SJCRH30 (cell line): ENCODE data around the gene PHF23. TPM values are rescaled to one million over a fixed set of nuclear protein-coding genes. Genes with fewer than 3 reads are reported as not detected.
A peak's percentile ranks its signal among the peaks of the same experiment; 100 is the strongest.

Experiments
- DNase-seq, 2 experiments: peaks; one replicate each; pipeline ENCODE4 v3.0.0-alpha.2; 2015 to 2020
- H3K27ac ChIP-seq: fragments of 250-450 bp; sonication (Bioruptor Pico); 2 replicates; pipeline ENCODE4 v1.5.1; 2020; ENCODE audit warnings: mild to moderate bottlenecking, moderate library complexity
- H3K27me3 ChIP-seq: fragments of 250-450 bp; sonication (Bioruptor Pico); 2 replicates; pipeline ENCODE4 v1.5.1; 2020; ENCODE audit warnings: mild to moderate bottlenecking, moderate library complexity
- H3K36me3 ChIP-seq: fragments of 250-450 bp; sonication (Bioruptor Pico); 2 replicates; pipeline ENCODE4 v1.5.1; 2020; ENCODE audit warnings: mild to moderate bottlenecking, moderate library complexity
- H3K4me1 ChIP-seq: fragments of 250-450 bp; sonication (Bioruptor Pico); 2 replicates; pipeline ENCODE4 v1.5.1; 2020; ENCODE audit warnings: mild to moderate bottlenecking, moderate library complexity
- H3K4me3 ChIP-seq: fragments of 250-450 bp; sonication (Bioruptor Pico); 2 replicates; pipeline ENCODE4 v1.5.1; 2020; ENCODE audit warnings: mild to moderate bottlenecking, moderate library complexity
- H3K9me3 ChIP-seq: fragments of 250-450 bp; sonication (Bioruptor Pico); replicated peaks from 2 replicates; pipeline ENCODE4 v1.5.1; 2020; ENCODE audit warnings: mild to moderate bottlenecking, moderate library complexity
- total RNA-seq: library from RNA; depleted of rRNA; stranded (reverse); fragments of >200 nt; shearing (Covaris generic); gene quantifications from 2 replicates; pipeline ENCODE4 v1.2.3, GENCODE V29; 2014

PHF23 gene
- total RNA-seq, 1 experiment from 2014 or later = 28.7 TPM

DNA sequence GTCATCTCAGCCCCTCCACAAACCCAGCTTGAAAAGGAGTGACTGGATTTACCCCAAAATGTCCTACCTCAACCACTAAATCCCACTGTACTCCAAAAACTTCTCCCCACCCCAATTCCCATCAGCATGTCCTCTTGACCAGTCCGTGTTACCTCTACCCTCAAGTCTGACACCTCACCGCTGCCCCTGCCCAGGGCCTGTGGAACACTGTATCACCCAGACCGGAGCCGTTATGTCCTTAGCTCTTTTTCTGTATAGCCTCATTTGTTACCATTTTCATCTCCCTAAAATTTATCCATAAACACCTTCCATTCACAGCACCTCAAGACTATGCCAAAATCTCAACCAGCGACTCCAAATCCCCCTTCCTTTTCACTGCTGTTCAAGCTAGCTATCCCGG, 2.4 kb downstream of the PHF23 start:
- no peaks in the 10 kb centered on the region for H3K9me3 ChIP-seq
- DNase-seq = no peak
- 0 out of 2 replicates have a peak, but pooled peaks cover 4% of the 10 kb centered on the region for H3K4me1 ChIP-seq
- no peak overlapping the region for H3K27ac ChIP-seq
- no peaks in the 10 kb centered on the region for H3K27me3 ChIP-seq
- peaks cover 11% of the 10 kb centered on the region; the same call in 1 of the 2 replicates for H3K36me3 ChIP-seq
- no peak overlapping the region for H3K4me3 ChIP-seq

DNA sequence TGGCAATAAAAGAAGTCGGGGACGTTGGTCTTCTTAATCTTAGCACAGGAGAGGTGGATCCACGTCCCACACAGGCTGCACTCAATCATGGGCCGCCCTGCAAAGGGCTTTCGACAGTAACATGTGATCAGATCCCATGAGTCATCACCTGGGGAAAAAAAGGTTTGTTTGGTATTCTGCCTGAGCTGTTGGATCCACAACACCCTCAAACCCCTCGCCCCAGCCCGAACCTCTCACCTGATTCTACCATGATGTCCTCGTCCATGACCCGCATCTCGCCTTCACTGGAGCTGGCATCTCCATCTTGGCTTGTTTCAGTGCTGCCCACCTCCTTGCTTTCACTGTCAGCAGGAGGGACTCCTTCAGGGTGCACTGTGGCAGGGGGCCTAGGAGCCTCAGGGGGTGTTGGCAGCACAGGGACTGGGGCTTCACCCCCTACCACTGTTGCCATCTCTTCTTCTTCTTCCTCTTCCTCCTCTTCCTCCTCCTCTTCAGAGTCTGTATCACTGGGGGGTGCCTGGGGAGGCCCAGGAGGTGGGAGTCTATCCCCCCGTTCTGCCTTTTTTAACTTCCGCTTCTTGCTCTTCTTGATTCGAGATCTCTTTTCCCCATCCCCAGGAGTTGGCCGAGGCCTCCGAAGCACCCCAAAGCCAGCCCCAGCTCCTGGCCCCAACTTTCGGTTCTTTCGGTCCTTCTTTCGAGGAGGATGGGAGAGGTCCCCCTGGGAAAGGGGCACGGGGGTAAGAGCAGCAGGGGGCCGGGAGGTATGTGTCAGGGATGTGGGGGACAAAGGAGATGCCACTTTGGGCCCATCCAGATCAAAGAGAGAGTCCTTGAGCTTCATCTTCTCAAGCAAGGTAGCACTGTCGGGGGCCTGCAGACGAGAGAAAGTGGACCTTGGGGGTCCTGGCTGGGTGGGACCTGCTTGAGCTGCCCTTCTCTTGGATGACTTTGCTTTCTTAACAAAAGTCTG, 3.3 kb downstream of the PHF23 start:
- Histone ChIP-seq H3K27me3 (no peaks in the 10 kb centered on the region), H3K4me1 (0 out of 2 replicates have a peak, but pooled peaks cover 4% of the 10 kb centered on the region), H3K36me3 (peaks cover 11% of the 10 kb centered on the region; the same call in 1 of the 2 replicates), H3K9me3 (no peaks in the 10 kb centered on the region), H3K27ac (no peak overlapping the region), H3K4me3 (no peak overlapping the region)
- DNase-seq = no peak

DNA sequence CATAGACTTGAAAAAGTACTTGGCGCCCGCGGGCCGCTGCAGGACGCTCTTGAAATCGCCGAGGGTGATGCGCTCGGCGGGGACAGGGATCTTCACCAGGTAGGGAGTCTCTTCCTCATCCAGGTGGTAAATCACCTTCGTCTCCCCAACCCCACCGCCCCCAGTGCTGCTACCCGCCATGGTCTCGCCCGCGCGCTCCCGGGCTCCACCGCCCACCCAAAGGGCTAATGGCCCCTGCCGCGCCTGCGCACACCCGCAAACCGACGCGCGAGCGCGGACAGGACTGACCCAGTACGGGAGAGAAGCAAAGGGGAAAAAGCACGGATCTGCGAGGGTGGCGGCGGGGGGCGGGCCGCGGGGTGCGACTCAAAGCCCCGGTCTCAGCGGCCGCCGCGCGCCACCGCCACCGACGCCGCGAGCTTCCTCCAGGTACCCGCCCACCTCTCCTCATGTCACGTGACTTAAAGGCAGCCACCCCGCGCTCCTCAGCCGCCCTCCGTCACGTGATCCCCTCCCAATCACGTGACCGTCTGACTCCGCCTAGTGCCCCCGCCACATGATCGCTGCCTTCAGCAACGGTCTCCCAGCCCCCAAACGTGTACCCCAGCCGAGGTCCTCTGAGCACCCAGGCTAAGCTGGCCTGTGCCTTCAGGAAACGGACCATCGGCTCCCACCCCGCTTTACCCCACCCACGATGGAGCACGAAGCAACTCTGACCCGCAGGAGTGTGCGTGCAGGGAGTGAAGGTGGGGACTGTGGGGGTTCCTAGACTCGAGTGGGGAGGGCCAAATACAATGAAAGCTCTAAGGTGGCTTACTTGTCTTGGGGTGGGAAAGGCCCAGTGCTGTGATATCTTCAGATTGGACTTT, 4.9 kb downstream of the PHF23 start, which contains the start of gene DVL2:
DVL2 (minus strand) TSS at position 435 of the 869 bp plus-strand sequence; CDS start at position 180, 255 bp downstream.
- DNase-seq = peak; percentile 91 to 92
- H3K27ac ChIP-seq = peak within 1 kb of the TSS; percentile 70
- no peaks in the 10 kb centered on the region for H3K9me3 ChIP-seq
- H3K4me1 ChIP-seq = no peaks in the 10 kb centered on the region
- no peaks in the 10 kb centered on the region for H3K27me3 ChIP-seq
- H3K36me3 ChIP-seq = peaks cover 11% of the 10 kb centered on the region; the same call in 1 of the 2 replicates
- H3K4me3 ChIP-seq = peak within 1 kb of the TSS; percentile 74

DNA sequence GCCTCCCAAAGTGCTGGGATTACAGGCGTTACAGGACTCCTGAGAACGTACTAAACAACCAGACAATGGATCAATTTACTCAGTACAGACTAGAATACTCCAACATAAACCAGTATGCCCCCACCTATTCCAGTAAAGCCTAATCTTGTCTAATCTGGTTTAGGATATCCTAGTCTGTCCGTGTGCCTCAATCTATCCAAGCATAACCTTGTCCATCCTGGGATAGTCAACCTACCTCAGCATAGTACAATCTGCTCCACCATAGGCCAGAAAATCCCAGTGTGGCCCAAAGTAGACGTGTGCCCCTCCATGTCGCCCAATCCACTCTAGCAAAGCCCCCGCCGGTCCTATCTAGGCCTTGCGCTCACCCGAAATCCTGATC, 5.6 kb downstream of the PHF23 start:
- peaks cover 11% of the 10 kb centered on the region; the same call in 1 of the 2 replicates for H3K36me3 ChIP-seq
- no peaks in the 10 kb centered on the region for H3K27me3 ChIP-seq
- peak overlapping the region; percentile 70 for H3K27ac ChIP-seq
- H3K9me3 ChIP-seq = no peaks in the 10 kb centered on the region
- H3K4me1 ChIP-seq = no peaks in the 10 kb centered on the region
- DNase-seq = peak in 1 of 2 experiments; percentile 37
- H3K4me3 ChIP-seq = peak overlapping the region; percentile 74

DNA sequence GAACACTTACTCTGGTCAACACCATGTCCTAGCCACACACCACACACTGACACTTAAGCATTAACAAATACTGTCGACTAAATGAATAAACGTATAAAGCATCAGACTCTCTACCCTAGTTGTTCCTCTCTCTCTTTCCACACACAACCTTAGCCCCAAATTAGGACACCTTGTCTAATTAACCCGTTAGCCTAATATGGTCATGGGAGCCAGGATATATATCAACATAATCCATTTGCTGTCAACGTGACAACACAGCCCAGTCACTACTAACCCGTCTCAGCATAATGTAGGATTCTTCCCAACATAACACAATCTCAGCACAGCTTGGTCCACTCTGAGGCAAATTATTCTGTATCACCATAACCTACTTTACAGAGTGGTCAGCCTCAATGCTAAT, 7.1 kb downstream of the PHF23 start:
- 0 out of 2 replicates have a peak overlapping the region, but pooled peaks have one; percentile 74 for H3K4me3 ChIP-seq

DNA sequence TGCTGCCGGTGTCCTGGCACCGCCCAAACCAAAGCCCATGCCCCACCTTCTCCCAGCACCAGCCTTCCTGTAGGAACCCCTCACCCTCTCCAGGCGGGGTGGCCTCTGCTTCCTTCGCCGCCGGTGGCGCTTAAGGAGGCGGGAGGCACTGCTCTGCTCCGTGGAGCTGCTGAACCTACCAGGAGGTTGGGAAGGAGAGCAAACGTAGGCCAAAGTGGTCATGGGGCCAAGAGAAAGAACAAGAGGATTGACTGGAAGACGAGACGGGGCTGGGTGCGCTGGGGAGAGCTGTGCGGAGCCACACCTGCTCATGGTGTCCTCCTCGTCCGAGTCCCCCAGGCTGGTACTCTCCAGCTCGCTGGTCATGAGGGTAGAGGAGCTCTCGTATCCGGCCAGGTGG, 9.8 kb downstream of the PHF23 start:
- no peaks in the 10 kb centered on the region for H3K9me3 ChIP-seq
- H3K4me3 ChIP-seq = no peak overlapping the region
- no peak overlapping the region for H3K27ac ChIP-seq
- no peaks in the 10 kb centered on the region; the same call in 1 of the 2 replicates for H3K36me3 ChIP-seq
- no peak for DNase-seq
- no peaks in the 10 kb centered on the region for H3K4me1 ChIP-seq
- H3K27me3 ChIP-seq = no peaks in the 10 kb centered on the region

More for the DNA sequence above, 7.1 kb downstream of the PHF23 start:
- peaks cover 10% of the 10 kb centered on the region; the same call in 1 of the 2 replicates for H3K36me3 ChIP-seq
- no peak overlapping the region for H3K27ac ChIP-seq
- H3K4me1 ChIP-seq = no peaks in the 10 kb centered on the region
- H3K27me3 ChIP-seq = no peaks in the 10 kb centered on the region
- DNase-seq = no peak
- no peaks in the 10 kb centered on the region for H3K9me3 ChIP-seq

DNA sequence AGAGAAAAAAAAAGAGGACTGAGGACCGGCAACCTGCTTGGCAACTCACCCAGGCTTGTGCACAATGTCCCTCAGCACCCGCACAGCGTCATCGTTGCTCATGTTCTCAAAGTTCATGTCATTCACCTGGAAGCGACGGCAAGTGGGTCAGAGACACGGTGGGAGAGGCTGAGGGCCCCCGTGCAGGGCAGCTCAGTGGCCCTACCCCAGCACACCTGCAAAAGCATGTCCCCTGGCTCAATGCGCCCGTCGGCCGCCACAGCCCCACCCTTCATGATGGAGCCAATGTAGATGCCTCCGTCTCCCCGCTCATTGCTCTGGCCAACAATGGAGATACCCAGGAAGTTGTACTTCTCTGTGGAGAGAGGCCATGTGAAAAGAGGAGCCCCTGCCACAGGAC, 10.3 kb downstream of the PHF23 start:
- Histone ChIP-seq H3K36me3 (no peaks in the 10 kb centered on the region; the same call in 1 of the 2 replicates), H3K4me1 (no peaks in the 10 kb centered on the region), H3K27me3 (no peaks in the 10 kb centered on the region), H3K9me3 (no peaks in the 10 kb centered on the region), H3K27ac (no peak overlapping the region), H3K4me3 (no peak overlapping the region)
- DNase-seq = no peak

DNA sequence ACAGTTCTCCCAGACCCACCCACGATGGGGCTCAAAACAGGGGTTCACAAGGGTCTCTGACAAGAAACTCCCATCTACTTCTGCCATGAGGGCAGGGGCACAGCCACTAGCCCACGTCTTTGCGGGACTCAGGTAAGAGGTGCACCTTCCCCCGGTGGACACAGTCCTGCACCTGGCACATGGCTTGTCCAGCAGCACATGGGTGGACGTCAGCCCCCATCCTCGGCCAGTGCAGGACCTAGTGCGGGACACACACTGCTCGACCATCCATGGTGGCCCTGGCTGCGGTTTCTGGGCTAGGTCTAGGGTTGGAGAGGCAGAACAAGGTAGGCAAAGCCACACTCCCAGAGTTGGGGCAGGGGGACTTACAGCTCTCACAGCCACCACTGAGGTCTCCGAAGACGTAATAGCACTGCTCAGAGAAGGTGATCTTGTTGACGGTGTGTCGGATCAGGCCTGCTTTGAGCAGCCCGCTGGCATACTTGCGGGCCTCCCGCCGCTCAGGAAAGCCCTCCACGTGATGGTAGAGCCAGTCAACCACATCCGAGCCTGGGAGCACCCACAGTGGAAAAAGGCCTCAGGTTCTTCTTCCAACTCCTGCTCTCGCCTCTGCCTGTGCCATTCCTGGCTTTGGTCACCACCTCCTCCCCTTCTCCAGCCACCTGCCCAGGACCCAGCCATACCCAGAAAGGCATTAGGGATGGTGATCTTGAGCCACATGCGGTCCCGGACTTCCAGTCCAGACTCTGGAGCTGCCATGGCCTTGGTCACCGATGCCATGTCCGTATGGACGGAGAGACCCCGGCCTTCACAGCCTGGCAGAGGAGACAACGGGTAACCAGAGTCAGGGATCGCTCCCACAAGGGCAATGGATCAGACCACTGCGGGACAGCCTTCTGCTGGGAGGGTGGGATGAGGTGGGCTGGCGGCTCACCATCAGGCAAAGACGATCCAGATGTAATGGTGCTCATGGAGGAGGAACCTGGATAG, 12.2 kb downstream of the PHF23 start:
- no peak overlapping the region for H3K27ac ChIP-seq
- no peaks in the 10 kb centered on the region for H3K4me1 ChIP-seq
- DNase-seq = no peak
- no peak overlapping the region for H3K4me3 ChIP-seq
- H3K9me3 ChIP-seq = no peaks in the 10 kb centered on the region
- peaks cover 7% of the 10 kb centered on the region; the same call in 1 of the 2 replicates for H3K36me3 ChIP-seq
- no peaks in the 10 kb centered on the region for H3K27me3 ChIP-seq

DNA sequence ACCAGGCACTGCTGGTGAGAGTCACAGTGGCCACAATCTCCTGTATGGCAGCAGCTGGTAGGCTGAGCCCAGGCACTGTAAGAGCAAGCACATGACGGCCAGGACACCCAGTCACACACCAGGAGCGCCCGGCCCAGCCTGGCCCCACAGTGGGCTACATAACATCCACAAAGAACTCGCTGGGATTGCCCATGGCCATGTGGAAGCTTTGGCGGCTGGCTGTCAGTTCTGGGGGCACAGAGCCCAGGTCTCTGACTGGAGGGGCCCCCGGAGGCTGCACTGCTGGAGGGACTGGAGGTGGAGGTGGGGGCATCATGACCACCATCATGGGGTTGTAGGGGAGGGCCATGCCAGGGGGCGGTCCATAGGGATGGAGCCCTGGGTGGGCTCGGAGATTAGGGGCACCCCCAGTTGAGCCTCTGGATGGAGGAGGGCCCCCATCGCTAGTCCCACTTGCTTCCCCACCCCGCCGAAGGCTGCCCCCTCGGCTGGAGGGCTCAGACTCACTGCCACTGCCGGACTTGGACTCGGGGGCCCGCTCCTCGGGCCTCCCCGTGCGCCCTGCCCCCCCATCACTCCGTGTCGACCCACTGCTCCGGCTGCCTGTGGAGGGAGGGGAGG, 13.4 kb downstream of the PHF23 start:
- Histone ChIP-seq H3K9me3 (no peaks in the 10 kb centered on the region), H3K36me3 (peaks cover 7% of the 10 kb centered on the region; the same call in 1 of the 2 replicates), H3K27me3 (no peaks in the 10 kb centered on the region), H3K27ac (no peak overlapping the region), H3K4me1 (no peaks in the 10 kb centered on the region), H3K4me3 (no peak overlapping the region)
- no peak for DNase-seq

DNA sequence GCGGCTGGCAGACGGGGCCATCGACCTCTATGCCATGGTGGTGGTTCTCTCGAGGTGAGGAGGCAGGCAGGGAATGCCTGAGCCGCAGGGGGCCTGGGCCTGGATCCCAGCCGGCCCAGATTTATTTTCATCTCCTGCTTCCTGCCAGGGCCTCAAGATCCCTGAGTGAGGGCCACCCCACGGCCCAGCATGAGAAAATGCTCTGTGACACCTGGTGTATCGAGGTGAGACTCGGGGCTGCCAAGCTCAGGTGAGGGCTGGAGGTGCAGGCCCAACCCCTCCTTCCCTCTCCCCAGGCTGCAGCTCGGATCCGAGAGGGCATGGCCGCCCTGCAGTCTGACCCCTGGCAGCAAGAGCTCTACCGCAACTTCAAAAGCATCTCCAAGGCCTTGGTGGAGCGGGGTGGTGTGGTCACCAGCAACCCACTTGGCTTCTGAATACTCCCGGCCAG, 14.6 kb downstream of the PHF23 start:
- Histone ChIP-seq H3K36me3 (peaks cover 7% of the 10 kb centered on the region; the same call in 1 of the 2 replicates), H3K4me1 (no peaks in the 10 kb centered on the region), H3K27me3 (no peaks in the 10 kb centered on the region), H3K4me3 (no peak overlapping the region), H3K9me3 (no peaks in the 10 kb centered on the region), H3K27ac (no peak overlapping the region)
- no peak for DNase-seq

DNA sequence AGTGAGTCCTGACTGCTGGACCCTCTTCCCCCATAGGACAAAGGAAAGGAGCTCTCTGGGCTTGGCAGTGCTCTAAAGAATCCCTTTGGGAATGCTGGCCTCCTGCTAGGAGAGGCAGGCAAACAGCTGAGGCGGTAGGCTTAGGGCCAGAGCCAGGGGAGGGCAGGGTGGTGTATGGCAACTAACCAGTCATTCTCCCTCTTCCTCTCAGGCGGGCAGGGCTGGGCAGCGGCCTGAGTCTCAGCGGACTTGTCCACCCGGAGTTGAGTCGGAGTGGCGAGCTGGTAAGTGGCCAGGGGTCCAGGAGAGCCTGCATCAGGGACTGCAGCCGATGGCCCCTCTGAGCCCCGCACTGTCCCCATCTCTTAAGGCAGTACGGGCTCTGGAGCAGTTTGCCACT, 15.1 kb downstream of the PHF23 start:
- Histone ChIP-seq H3K36me3 (peaks cover 7% of the 10 kb centered on the region; the same call in 1 of the 2 replicates), H3K27me3 (no peaks in the 10 kb centered on the region), H3K4me3 (no peak overlapping the region), H3K4me1 (peaks cover 5% of the 10 kb centered on the region), H3K27ac (no peak overlapping the region), H3K9me3 (no peaks in the 10 kb centered on the region)
- DNase-seq = no peak

DNA sequence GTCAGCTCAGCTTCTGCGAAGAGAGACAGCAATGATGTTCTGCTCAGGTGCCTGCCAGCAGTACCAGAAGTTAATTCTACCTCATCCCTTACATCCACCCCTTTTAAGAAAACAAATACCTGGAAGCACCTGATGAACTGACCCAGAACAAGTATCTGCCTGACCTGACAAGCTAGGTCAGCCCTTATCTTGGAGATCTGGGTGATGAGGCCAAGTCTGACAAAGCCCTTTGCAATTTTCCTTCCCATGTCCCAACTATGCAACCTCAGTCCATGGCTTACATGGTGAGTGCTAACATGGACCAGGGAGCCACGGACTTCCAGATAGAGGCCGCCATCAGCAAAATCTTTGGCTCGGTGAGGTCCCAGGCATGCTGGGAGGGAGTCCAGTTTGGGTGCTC, 15.9 kb downstream of the PHF23 start:
- no peak for DNase-seq
- Histone ChIP-seq H3K4me3 (no peak overlapping the region), H3K27me3 (no peaks in the 10 kb centered on the region), H3K36me3 (peaks cover 7% of the 10 kb centered on the region; the same call in 1 of the 2 replicates), H3K9me3 (no peaks in the 10 kb centered on the region), H3K27ac (no peak overlapping the region), H3K4me1 (peaks cover 12% of the 10 kb centered on the region)

DNA sequence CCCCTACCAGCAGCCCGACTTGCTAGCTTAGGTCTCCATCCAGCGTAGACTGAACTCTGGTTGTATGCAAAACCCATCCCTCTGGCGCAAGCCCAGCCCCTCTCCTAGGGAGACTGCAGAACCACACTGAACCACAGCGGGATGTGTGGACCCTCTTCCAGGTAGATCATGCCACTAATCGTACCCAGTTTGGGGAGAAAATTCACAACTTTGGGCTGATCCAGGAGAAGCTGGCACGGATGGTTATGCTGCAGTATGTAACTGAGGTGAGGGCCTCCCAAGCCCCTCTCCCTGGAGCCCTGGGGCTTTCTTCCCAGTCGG, 16.3 kb downstream of the PHF23 start:
- Histone ChIP-seq H3K27me3 (no peaks in the 10 kb centered on the region), H3K4me3 (no peak overlapping the region), H3K4me1 (peaks cover 17% of the 10 kb centered on the region), H3K36me3 (peaks cover 7% of the 10 kb centered on the region; the same call in 1 of the 2 replicates), H3K9me3 (no peaks in the 10 kb centered on the region), H3K27ac (no peak overlapping the region)
- DNase-seq = no peak
